GM19467 (cell line): ENCODE measurements around the gene GLP1R.

Source experiments
- ATAC-seq: cut with Tn5 transposase; IDR thresholded peaks from one replicate; pipeline ENCODE4 v1.9.1; 2021; ENCODE audit warnings: mild to moderate bottlenecking, moderate library complexity; ENCODE audit not compliant: unreplicated experiment

The GLP1R gene

GRCh38 chr6:39061588-39061987, 13.0 kb downstream of the GLP1R start:
- ATAC-seq, result no peak

DNA sequence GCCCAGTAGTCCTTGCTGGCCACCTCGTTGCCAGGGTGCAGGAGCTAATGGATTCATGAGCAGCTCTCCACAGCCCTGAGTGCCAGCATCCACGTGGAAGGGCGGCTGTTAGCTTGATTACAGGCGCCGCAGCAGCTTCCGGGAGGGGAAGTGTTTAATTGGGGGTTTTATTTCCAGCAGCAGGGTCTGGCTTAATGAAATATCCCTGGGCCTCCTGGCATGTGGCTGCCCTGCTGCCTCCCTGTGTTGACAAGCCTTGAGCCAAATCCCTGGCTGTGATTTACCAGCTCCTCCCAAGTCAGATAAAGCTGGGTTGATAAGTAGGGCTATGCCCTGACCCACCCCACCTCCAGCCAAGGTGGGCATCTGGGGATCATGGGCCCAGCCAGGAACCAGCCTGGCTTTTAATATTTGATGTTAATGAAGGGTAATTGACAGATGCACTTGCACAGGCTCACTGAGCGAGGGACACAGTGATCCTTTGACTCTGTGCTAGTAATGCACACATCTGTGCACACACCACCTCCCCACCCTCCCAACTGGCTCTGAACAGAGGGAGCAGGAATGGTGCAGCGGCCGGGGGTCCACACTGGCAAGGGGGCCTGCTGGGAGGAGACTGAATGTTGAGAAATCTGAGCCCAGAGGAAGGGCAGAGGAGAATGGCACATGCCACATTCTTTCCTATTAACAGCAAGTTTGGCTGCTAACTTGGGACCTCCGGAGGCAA, 13.6 kb downstream of the GLP1R start:
- no peak for ATAC-seq

DNA sequence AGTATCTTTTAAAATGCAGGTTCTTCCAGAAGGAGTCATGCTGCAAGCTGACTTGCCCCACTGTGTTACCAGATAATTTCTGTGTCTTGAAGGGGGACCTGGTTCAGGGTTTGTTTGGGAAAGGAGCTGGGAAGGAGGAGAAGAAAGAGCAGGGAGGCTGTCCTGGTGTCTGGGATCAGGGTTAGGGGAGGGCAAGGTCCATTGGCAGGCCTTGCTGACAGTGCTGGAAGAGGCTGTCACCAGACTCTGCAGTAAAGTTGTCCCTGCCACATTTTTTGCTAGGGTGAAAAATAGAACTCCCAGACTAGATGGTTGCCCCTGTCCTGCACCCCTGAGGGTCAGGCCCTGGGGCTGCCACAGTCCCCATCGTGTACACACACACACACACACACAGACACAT, 14.9 kb downstream of the GLP1R start:
- no peak for ATAC-seq

GRCh38 chr6:39065561-39065960, 17.0 kb downstream of the GLP1R start:
- no peak for ATAC-seq

GRCh38 chr6:39068391-39068790, 19.8 kb downstream of the GLP1R start:
- ATAC-seq, result no peak

DNA sequence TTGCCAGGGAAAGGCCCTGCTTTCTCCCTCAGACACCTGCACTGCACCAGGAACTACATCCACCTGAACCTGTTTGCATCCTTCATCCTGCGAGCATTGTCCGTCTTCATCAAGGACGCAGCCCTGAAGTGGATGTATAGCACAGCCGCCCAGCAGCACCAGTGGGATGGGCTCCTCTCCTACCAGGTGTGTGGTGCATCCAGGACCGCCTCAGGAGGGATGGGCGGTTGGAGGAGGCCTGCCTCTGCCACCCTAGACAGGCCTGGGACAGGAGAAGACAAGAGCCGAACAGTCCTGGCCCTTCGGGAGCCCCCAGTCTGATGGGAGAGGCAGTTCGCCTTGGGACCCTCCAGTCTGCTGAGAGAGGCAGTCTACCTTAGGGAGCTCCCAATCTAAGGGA, 24.2 kb downstream of the GLP1R start:
- no peak for ATAC-seq

- no peak for ATAC-seq
These were observed 25.1 kb downstream of the GLP1R start for GRCh38 chr6:39073471-39074355.

GRCh38 chr6:39074486-39074885, 25.9 kb downstream of the GLP1R start:
- ATAC-seq, result no peak

- ATAC-seq, result no peak
These were observed 26.6 kb downstream of the GLP1R start for GRCh38 chr6:39075010-39075686.

DNA sequence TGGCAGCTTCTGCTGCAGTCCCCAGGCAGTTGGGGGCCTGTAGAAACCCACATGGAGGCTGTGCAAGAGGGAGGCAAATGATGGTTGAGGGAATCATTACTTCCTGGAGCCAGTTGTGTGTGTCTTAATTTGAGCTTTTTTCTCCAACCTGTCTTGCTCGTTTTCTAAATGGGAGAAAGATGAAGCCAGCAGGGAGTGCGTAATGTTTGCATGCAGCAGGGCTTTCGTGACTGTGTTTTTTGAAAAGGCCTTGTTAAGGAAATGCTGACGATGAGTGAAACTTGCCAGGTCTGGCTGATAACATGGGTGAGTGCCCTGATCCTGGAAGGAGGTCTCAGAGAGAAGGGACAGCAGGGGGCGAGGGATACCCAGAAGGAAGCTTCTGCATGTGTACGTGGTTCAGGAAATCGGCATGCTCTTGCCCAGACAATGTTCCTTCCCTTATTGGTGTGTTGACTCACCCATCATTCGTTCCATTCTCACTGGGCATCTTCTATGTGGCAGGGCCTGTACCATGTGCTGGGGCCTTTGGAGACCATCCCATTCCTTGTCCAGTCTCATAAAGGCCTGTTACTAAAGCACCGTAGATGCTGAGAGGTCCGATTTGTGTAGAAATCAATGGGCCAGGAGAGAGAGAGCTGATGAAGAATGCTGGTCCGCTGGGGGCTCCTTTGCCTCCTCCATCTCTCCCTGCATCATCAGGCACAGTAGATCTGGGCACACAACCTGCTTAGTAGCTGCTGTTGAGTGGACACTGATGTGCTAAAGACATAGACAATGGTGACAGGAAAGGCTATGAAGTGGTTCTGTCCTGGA, 27.4 kb downstream of the GLP1R start:
- no peak for ATAC-seq

- no peak for ATAC-seq
These were observed 28.3 kb downstream of the GLP1R start for GRCh38 chr6:39076623-39077535.

- no peak for ATAC-seq
These were observed 29.5 kb downstream of the GLP1R start for GRCh38 chr6:39077882-39078594.

GRCh38 chr6:39078695-39079094, 30.1 kb downstream of the GLP1R start:
- ATAC-seq, result no peak

GRCh38 chr6:39079197-39080125, 30.9 kb downstream of the GLP1R start:
- ATAC-seq, result no peak

DNA sequence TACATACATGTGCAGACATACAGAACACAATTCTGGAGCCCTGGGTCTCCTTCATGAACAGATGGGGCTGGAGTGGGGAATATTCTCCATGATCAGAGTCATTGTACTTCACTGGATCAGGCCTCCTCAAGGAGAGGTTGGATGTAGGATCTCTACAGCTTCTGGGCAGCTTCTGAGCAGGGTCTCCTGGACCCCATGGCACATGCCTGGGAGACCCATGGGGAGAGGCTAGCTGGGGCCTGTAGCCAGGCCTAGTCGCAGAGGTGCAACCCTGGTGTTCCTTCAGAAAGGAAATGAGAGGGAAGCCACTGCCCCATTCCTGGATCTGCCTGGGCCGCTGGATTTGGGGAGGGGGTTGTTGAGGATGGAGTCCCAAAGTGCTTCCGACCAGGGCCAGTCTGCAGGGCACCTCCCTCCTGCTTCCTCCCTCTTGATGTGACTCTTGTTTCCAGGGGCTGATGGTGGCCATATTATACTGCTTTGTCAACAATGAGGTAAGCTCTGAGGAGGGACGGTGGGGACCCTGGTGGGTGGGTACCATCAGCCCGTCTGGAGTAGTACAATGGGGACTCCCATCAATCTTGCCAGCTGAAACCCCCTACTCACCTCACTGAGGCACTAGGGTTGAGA, 31.8 kb downstream of the GLP1R start:
- no peak for ATAC-seq

DNA sequence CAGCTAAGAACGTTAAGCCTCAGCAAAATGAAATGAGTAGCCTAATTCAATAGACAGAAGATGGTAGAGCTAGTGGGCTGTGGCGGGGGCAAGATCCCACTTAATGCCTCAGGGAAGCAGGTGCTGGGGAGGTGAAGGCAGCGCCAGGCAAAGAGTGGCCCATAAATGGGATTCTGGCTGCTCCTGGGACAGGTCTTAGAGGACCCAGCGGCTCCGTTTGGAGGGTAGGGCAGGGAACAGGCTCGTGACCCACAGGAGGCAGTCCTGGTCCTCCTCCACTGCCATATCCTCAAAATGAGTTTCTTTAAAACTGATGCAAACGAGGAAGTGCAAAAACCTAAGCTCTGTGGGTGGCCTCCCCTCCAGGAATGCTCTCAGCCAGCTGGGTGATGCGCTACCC, 33.7 kb downstream of the GLP1R start:
- ATAC-seq, result no peak

- no peak for ATAC-seq
These were observed 34.7 kb downstream of the GLP1R start for GRCh38 chr6:39083231-39083634.

GRCh38 chr6:39084506-39084905, 35.9 kb downstream of the GLP1R start:
- ATAC-seq, result no peak
